Parathyroid adenoma (tissue), 2 donors: ENCODE data around the gene STIM2.

Experiments
- H2AFZ ChIP-seq: fragments of 300-600 bp; sonication (generic); one replicate; pipeline ENCODE4 v1.7.0; 2017; ENCODE audit warnings: antibody characterized with exemption, mild to moderate bottlenecking
- H3K27ac ChIP-seq: fragments of 300-600 bp; sonication (generic); one replicate; pipeline ENCODE4 v1.7.0; 2017
- H3K27me3 ChIP-seq: fragments of 300-600 bp; sonication (generic); one replicate; pipeline ENCODE4 v1.7.0; 2017; ENCODE audit warnings: low read length; ENCODE audit not compliant: control insufficient read depth, insufficient read depth
- H3K36me3 ChIP-seq: fragments of 300-600 bp; sonication (generic); one replicate; pipeline ENCODE4 v1.7.0; 2017; ENCODE audit warnings: low read length; ENCODE audit not compliant: control insufficient read depth, insufficient read depth
- H3K4me1 ChIP-seq: fragments of 300-600 bp; sonication (generic); one replicate; pipeline ENCODE4 v1.7.0; 2017; ENCODE audit warnings: control low read depth
- H3K4me2 ChIP-seq: fragments of 300-600 bp; sonication (generic); one replicate; pipeline ENCODE4 v1.7.0; 2017; ENCODE audit warnings: low read length
- H3K4me3 ChIP-seq: fragments of 300-600 bp; sonication (generic); one replicate; pipeline ENCODE4 v1.7.0; 2017; ENCODE audit warnings: low read depth, low read length
- H3K79me2 ChIP-seq: fragments of 300-600 bp; sonication (generic); one replicate; pipeline ENCODE4 v1.7.0; 2017; ENCODE audit warnings: control low read depth
- H3K9ac ChIP-seq: fragments of 300-600 bp; sonication (generic); one replicate; pipeline ENCODE4 v1.7.0; 2017; ENCODE audit warnings: mild to moderate bottlenecking
- H3K9me3 ChIP-seq: fragments of 300-600 bp; sonication (generic); one replicate; pipeline ENCODE4 v1.7.0; 2017; ENCODE audit warnings: low read length; ENCODE audit not compliant: control insufficient read depth
- CTCF ChIP-seq: fragments of 300-600 bp; sonication (generic); IDR thresholded peaks from one replicate; pipeline ENCODE4 v1.7.0; 2017; ENCODE audit warnings: antibody characterized with exemption, mild to moderate bottlenecking
- donor health status: primary hyperparathyroidism.

The STIM2 gene

GRCh38 chr4:26884026-26884425 is 23.4 kb downstream of the STIM2 start:
- H3K36me3 ChIP-seq, result no peaks in the 10 kb centered on the region
- H2AFZ ChIP-seq, result no peak overlapping the region
- no peaks in the 10 kb centered on the region for H3K27me3 ChIP-seq
- no peak overlapping the region for H3K4me3 ChIP-seq
- H3K9ac ChIP-seq, result no peak overlapping the region
- H3K4me2 ChIP-seq, result no peak overlapping the region
- TF ChIP-seq CTCF, result no peak
- no peaks in the 10 kb centered on the region for H3K9me3 ChIP-seq
- H3K79me2 ChIP-seq, result no peaks in the 10 kb centered on the region
- no peak overlapping the region for H3K27ac ChIP-seq
- no peaks in the 10 kb centered on the region for H3K4me1 ChIP-seq

GRCh38 chr4:26884486-26884988 is 23.9 kb downstream of the STIM2 start:
- no peaks in the 10 kb centered on the region for H3K79me2 ChIP-seq
- H3K9me3 ChIP-seq, result no peaks in the 10 kb centered on the region
- no peak for TF ChIP-seq CTCF
- no peak overlapping the region for H3K4me2 ChIP-seq
- no peaks in the 10 kb centered on the region for H3K27me3 ChIP-seq
- no peaks in the 10 kb centered on the region for H3K4me1 ChIP-seq
- H2AFZ ChIP-seq, result no peak overlapping the region
- no peak overlapping the region for H3K27ac ChIP-seq
- no peak overlapping the region for H3K9ac ChIP-seq
- H3K4me3 ChIP-seq, result no peak overlapping the region
- no peaks in the 10 kb centered on the region for H3K36me3 ChIP-seq

- Histone ChIP-seq H3K4me3 (no peak overlapping the region), H3K27ac (no peak overlapping the region), H3K27me3 (no peaks in the 10 kb centered on the region), H2AFZ (no peak overlapping the region), H3K4me2 (no peak overlapping the region), H3K79me2 (no peaks in the 10 kb centered on the region), H3K9ac (no peak overlapping the region), H3K4me1 (no peaks in the 10 kb centered on the region), H3K9me3 (no peaks in the 10 kb centered on the region), H3K36me3 (no peaks in the 10 kb centered on the region)
- no peak for TF ChIP-seq CTCF
These were observed 25.3 kb downstream of the STIM2 start for GRCh38 chr4:26885912-26886274.

GRCh38 chr4:26887143-26887542 is 26.5 kb downstream of the STIM2 start:
- no peaks in the 10 kb centered on the region for H3K27me3 ChIP-seq
- no peak overlapping the region for H3K4me3 ChIP-seq
- H3K36me3 ChIP-seq, result no peaks in the 10 kb centered on the region
- H2AFZ ChIP-seq, result no peak overlapping the region
- no peak overlapping the region for H3K27ac ChIP-seq
- no peaks in the 10 kb centered on the region for H3K79me2 ChIP-seq
- H3K9me3 ChIP-seq, result no peaks in the 10 kb centered on the region
- no peak overlapping the region for H3K4me2 ChIP-seq
- no peak for TF ChIP-seq CTCF
- H3K4me1 ChIP-seq, result no peaks in the 10 kb centered on the region
- no peak overlapping the region for H3K9ac ChIP-seq

GRCh38 chr4:26887809-26888208 is 27.2 kb downstream of the STIM2 start:
- no peaks in the 10 kb centered on the region for H3K4me1 ChIP-seq
- H3K9ac ChIP-seq, result no peak overlapping the region
- H3K4me2 ChIP-seq, result no peak overlapping the region
- no peak overlapping the region for H2AFZ ChIP-seq
- no peaks in the 10 kb centered on the region for H3K9me3 ChIP-seq
- no peak overlapping the region for H3K27ac ChIP-seq
- no peak for TF ChIP-seq CTCF
- no peak overlapping the region for H3K4me3 ChIP-seq
- no peaks in the 10 kb centered on the region for H3K27me3 ChIP-seq
- no peaks in the 10 kb centered on the region for H3K36me3 ChIP-seq
- no peaks in the 10 kb centered on the region for H3K79me2 ChIP-seq
